Loucy (cell line): Measurements from ENCODE around the gene TOP2A.
A peak's percentile ranks its signal among the peaks of the same experiment; 100 is the strongest.

ENCODE experiments used
- H2AFZ ChIP-seq: fragments of 200-600 bp; sonication (generic); 2 replicates; pipeline ENCODE4 v1.6.0; 2016; ENCODE audit warnings: antibody characterized with exemption, mild to moderate bottlenecking, low read length, moderate library complexity
- H3F3A ChIP-seq: fragments of 200-600 bp; 2 replicates; pipeline ENCODE4 v1.6.0; 2016; ENCODE audit warnings: antibody characterized with exemption, low read depth, mild to moderate bottlenecking
- H3K27me3 ChIP-seq: fragments of 200-600 bp; sonication (generic); 2 replicates; pipeline ENCODE4 v1.6.1; 2014; ENCODE audit warnings: low read length, mild to moderate bottlenecking; ENCODE audit not compliant: insufficient read depth, poor library complexity, severe bottlenecking
- H3K36me3 ChIP-seq: fragments of 200-600 bp; sonication (generic); 2 replicates; pipeline ENCODE4 v1.6.1; 2016; ENCODE audit warnings: low read length; ENCODE audit not compliant: insufficient read depth
- H3K4me1 ChIP-seq: fragments of 200-600 bp; sonication (generic); 2 replicates; pipeline ENCODE4 v1.5.1; 2014; ENCODE audit warnings: low read length, mild to moderate bottlenecking; ENCODE audit not compliant: insufficient read depth, poor library complexity, severe bottlenecking
- H3K4me2 ChIP-seq: fragments of 200-600 bp; sonication (generic); 2 replicates; pipeline ENCODE4 v1.6.0; 2014; ENCODE audit warnings: antibody characterized with exemption, low read length, low read depth, mild to moderate bottlenecking; ENCODE audit not compliant: poor library complexity, severe bottlenecking
- H3K4me3 ChIP-seq: fragments of 200-600 bp; sonication (generic); 2 replicates; pipeline ENCODE4 v1.5.1; 2014; ENCODE audit warnings: low read length, mild to moderate bottlenecking, mixed read lengths; ENCODE audit not compliant: poor library complexity, severe bottlenecking
- H3K79me2 ChIP-seq: fragments of 200-600 bp; sonication (generic); 2 replicates; pipeline ENCODE4 v1.6.1; 2014; ENCODE audit warnings: low read length; ENCODE audit not compliant: insufficient read depth
- H3K9ac ChIP-seq: fragments of 200-600 bp; sonication (generic); 2 replicates; pipeline ENCODE4 v1.6.0; 2014; ENCODE audit warnings: mild to moderate bottlenecking, low read depth, low read length, moderate library complexity; ENCODE audit not compliant: poor library complexity, severe bottlenecking
- H3K9me2 ChIP-seq: fragments of 200-600 bp; sonication (generic); replicated peaks from 2 replicates; pipeline ENCODE4 v1.6.1; 2016; ENCODE audit warnings: low read depth, low read length, mixed read lengths
- H3K9me3 ChIP-seq: fragments of 200-600 bp; sonication (generic); 2 replicates; pipeline ENCODE4 v1.6.1; 2014; ENCODE audit warnings: mild to moderate bottlenecking, antibody characterized with exemption, low read length, low read depth; ENCODE audit not compliant: insufficient read depth
- H4K20me1 ChIP-seq: fragments of 200-600 bp; sonication (generic); 2 replicates; pipeline ENCODE4 v1.6.0; 2014; ENCODE audit warnings: antibody characterized with exemption, low read length, mild to moderate bottlenecking; ENCODE audit not compliant: insufficient read depth, poor library complexity, severe bottlenecking
- EZH2phosphoT487 ChIP-seq: fragments of 200-600 bp; IDR thresholded peaks from 2 replicates; pipeline ENCODE4 v1.6.1; 2018; ENCODE audit warnings: antibody characterized with exemption, mild to moderate bottlenecking, moderate library complexity, borderline replicate concordance
- TF ChIP-seq, protein P1 (sequence below): fragments of 200-600 bp; sonication (generic); conservative IDR thresholded peaks from 2 replicates; pipeline ENCODE4 v1.5.1; 2014; ENCODE audit warnings: mild to moderate bottlenecking, antibody characterized with exemption, low read length

The TOP2A gene, protein sequence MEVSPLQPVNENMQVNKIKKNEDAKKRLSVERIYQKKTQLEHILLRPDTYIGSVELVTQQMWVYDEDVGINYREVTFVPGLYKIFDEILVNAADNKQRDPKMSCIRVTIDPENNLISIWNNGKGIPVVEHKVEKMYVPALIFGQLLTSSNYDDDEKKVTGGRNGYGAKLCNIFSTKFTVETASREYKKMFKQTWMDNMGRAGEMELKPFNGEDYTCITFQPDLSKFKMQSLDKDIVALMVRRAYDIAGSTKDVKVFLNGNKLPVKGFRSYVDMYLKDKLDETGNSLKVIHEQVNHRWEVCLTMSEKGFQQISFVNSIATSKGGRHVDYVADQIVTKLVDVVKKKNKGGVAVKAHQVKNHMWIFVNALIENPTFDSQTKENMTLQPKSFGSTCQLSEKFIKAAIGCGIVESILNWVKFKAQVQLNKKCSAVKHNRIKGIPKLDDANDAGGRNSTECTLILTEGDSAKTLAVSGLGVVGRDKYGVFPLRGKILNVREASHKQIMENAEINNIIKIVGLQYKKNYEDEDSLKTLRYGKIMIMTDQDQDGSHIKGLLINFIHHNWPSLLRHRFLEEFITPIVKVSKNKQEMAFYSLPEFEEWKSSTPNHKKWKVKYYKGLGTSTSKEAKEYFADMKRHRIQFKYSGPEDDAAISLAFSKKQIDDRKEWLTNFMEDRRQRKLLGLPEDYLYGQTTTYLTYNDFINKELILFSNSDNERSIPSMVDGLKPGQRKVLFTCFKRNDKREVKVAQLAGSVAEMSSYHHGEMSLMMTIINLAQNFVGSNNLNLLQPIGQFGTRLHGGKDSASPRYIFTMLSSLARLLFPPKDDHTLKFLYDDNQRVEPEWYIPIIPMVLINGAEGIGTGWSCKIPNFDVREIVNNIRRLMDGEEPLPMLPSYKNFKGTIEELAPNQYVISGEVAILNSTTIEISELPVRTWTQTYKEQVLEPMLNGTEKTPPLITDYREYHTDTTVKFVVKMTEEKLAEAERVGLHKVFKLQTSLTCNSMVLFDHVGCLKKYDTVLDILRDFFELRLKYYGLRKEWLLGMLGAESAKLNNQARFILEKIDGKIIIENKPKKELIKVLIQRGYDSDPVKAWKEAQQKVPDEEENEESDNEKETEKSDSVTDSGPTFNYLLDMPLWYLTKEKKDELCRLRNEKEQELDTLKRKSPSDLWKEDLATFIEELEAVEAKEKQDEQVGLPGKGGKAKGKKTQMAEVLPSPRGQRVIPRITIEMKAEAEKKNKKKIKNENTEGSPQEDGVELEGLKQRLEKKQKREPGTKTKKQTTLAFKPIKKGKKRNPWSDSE (N-terminal part only)

DNA sequence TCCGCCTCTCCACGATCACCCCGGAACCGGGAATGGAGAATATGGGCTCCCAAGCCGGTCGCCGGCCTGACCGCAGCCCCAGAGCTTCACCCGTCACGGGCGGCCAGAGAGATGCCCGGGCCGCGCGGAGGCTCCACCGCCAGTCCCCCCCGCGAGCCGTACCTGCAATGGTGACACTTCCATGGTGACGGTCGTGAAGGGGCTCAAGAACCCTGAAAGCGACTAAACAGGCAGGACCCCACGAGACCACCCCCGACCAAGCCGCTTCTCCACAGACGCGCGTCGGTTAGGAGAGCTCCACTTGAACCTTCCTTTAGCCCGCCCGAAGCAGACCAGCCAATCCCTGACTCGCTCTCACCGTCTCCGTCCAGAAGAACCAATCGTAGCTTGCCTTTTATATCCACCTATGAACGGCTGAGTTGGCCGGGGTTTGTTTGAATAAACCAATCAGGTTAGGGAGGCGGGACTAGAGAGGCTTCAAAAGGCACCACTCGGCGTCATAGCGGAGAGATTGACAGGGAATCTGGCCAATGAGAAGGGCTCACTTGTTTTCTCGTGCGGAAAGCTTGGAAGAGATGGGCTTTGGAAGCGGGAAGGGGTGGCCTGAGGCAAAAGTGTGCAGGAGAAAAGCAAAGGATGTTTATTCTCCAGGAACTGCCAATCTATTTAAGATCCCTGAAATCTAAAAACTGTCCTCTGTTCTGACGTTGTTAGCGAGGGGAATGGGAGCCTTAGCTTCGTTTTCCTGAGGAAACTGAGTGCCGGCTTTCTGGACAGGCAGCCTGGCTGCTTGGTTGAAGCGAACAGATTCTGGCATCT, at the start of gene TOP2A:
TOP2A (minus strand) TSS at position 288 of the 819 bp plus-strand sequence; CDS start at position 183, 105 bp downstream.
- H3F3A ChIP-seq = no peaks in the 10 kb centered on the region
- peaks cover 42% of the 10 kb centered on the region for H3K4me1 ChIP-seq
- peaks cover 39% of the 10 kb centered on the region for H4K20me1 ChIP-seq
- H3K9ac ChIP-seq = peak within 1 kb of the TSS; percentile 99
- no peaks in the 10 kb centered on the region for H3K27me3 ChIP-seq
- H3K36me3 ChIP-seq = peaks cover 21% of the 10 kb centered on the region; the same call in 1 of the 2 replicates
- no peaks in the 10 kb centered on the region for H3K9me3 ChIP-seq
- H3K4me3 ChIP-seq = peak within 1 kb of the TSS; percentile 95
- no peaks in the 10 kb centered on the region for H3K9me2 ChIP-seq
- H3K4me2 ChIP-seq = peak within 1 kb of the TSS; percentile 95
- H2AFZ ChIP-seq = peak within 1 kb of the TSS; percentile 78
- no peak for TF ChIP-seq EZH2phosphoT487
- TF ChIP-seq, protein P1, sequence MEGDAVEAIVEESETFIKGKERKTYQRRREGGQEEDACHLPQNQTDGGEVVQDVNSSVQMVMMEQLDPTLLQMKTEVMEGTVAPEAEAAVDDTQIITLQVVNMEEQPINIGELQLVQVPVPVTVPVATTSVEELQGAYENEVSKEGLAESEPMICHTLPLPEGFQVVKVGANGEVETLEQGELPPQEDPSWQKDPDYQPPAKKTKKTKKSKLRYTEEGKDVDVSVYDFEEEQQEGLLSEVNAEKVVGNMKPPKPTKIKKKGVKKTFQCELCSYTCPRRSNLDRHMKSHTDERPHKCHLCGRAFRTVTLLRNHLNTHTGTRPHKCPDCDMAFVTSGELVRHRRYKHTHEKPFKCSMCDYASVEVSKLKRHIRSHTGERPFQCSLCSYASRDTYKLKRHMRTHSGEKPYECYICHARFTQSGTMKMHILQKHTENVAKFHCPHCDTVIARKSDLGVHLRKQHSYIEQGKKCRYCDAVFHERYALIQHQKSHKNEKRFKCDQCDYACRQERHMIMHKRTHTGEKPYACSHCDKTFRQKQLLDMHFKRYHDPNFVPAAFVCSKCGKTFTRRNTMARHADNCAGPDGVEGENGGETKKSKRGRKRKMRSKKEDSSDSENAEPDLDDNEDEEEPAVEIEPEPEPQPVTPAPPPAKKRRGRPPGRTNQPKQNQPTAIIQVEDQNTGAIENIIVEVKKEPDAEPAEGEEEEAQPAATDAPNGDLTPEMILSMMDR = no peak
- H3K79me2 ChIP-seq = peaks cover 49% of the 10 kb centered on the region

DNA sequence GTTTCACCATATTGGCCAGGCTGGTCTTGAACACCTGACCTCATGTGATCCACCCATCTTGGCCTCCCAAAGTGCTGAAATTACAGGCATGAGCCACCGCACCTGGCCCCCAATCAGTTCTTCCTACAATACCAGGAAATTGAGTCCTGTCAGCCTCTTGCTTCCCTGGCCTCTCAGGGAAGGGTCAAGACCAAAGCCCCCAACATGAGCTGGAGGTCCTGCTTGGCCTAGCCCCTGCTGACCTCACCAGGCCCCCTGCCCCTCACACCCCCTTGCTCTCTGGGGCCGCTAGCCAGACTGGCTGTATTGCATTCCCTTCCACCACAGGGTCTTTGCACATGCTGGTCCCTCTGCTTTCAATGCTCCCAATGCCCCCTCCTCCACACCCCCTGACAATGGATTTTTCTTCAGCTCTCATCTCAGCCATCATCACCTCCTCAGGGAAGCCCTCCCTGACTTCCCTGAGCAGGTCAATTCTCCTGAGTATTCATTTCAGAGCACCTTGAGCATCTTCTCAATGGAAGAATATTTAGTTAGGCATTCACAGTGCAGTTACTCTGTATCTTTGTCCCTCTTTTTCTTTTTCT, 49.7 kb upstream of the TOP2A start:
- no peaks in the 10 kb centered on the region for H3K79me2 ChIP-seq
- H3K4me2 ChIP-seq = no peak overlapping the region
- H3K36me3 ChIP-seq = no peaks in the 10 kb centered on the region
- H3K9me3 ChIP-seq = peaks cover 1% of the 10 kb centered on the region; the same call in 1 of the 2 replicates
- no peaks in the 10 kb centered on the region for H3K27me3 ChIP-seq
- no peaks in the 10 kb centered on the region for H3F3A ChIP-seq
- no peak overlapping the region for H2AFZ ChIP-seq
- H3K4me3 ChIP-seq = no peak overlapping the region
- peaks cover 6% of the 10 kb centered on the region for H3K4me1 ChIP-seq
- H4K20me1 ChIP-seq = no peaks in the 10 kb centered on the region
- no peaks in the 10 kb centered on the region for H3K9me2 ChIP-seq
- TF ChIP-seq, protein P1 = no peak
- TF ChIP-seq EZH2phosphoT487 = no peak
- no peak overlapping the region for H3K9ac ChIP-seq
